ENCODE data around the gene PLCB2.

PLCB2 gene

GRCh38 chr15:40307421-40308211, at the start of gene PLCB2:
Gene PLCB2 (minus strand): TSS chr15:40307935. CDS start chr15:40307672, 263 bp downstream.
- peak; percentile 80 for DNase-seq

GRCh38 chr15:40357246-40357645, 49.5 kb upstream of the PLCB2 start:
- no peak for DNase-seq

- DNase-seq, result no peak
Observed at GRCh38 chr15:40355976-40356585, 48.3 kb upstream of the PLCB2 start.

- no peak for DNase-seq
Observed at GRCh38 chr15:40354408-40355171, 46.9 kb upstream of the PLCB2 start.

- DNase-seq, result no peak
Observed at GRCh38 chr15:40353697-40354096, 46.0 kb upstream of the PLCB2 start.

GRCh38 chr15:40352281-40352901, 44.7 kb upstream of the PLCB2 start:
- no peak for DNase-seq

- DNase-seq, result no peak
Observed at GRCh38 chr15:40349163-40349562, 41.4 kb upstream of the PLCB2 start.

- DNase-seq, result no peak
Observed at GRCh38 chr15:40348474-40348870, 40.7 kb upstream of the PLCB2 start.

- DNase-seq, result no peak
Observed at GRCh38 chr15:40347559-40348473, 40.1 kb upstream of the PLCB2 start.

- no peak for DNase-seq
Observed at GRCh38 chr15:40346579-40347558, 39.1 kb upstream of the PLCB2 start.

- DNase-seq, result no peak
Observed at GRCh38 chr15:40345867-40346578, 38.3 kb upstream of the PLCB2 start.

- no peak for DNase-seq
Observed at GRCh38 chr15:40345225-40345866, 37.6 kb upstream of the PLCB2 start.

- DNase-seq, result peak; percentile 78
Observed at GRCh38 chr15:40344631-40345120, 36.9 kb upstream of the PLCB2 start.

GRCh38 chr15:40344217-40344616, 36.5 kb upstream of the PLCB2 start:
- no peak for DNase-seq

- no peak for DNase-seq
Observed at GRCh38 chr15:40343512-40343911, 35.8 kb upstream of the PLCB2 start.

GRCh38 chr15:40342416-40343320, 34.9 kb upstream of the PLCB2 start:
- DNase-seq, result no peak

- no peak for DNase-seq
Observed at GRCh38 chr15:40340740-40341400, 33.1 kb upstream of the PLCB2 start, which contains the start of gene CCDC9B. Gene CCDC9B (minus strand): TSS chr15:40340939. CDS start chr15:40340819, 120 bp downstream.

Data from CD4-positive, alpha-beta T cell treated with Interleukin-6 for 4 hours (primary cell).